Measurements from ENCODE around the gene TUSC1.
"Not testable (repeated sequence)": the region's sequence is repeated elsewhere in the genome, so short reads cannot be mapped to it uniquely, and the experiment has no call there.

Gene TUSC1

DNA sequence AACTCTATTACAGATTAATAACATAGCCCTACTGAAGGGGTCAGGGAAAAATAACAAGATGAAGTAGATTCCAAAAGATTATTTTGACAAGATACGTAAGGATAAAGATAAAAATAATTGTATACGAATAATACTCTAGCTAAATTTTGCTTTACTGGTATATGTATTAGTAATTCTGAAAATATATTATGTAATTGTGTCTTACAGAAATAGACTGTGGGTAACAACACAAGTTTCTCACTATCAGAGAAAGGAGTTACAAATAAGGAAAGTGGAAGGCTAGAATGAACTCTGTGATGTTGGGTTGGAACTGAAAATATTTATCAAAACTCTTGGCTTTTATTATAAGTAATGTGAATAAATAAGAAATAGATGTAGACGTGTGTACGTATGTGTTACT is 26.6 kb upstream of the TUSC1 start:
- DNase-seq = no peak
- Mint-ChIP-seq H3K27me3 (ENCODE audit: low read depth, poor library complexity) (no peaks in the 10 kb centered on the region), H3K4me1 (no peaks in the 10 kb centered on the region)

GRCh38 chr9:25703701-25704357 is 25.6 kb upstream of the TUSC1 start:
- TF ChIP-seq CTCF (IDR thresholded peaks at IDR 0.05) = no peak
- Mint-ChIP-seq H3K4me1 (no peaks in the 10 kb centered on the region), H3K27ac (no peak overlapping the region), H3K9me3 (no peaks in the 10 kb centered on the region), H3K27me3 (ENCODE audit: low read depth, poor library complexity) (no peaks in the 10 kb centered on the region), H3K4me3 (no peak overlapping the region), H3K36me3 (ENCODE audit: low read depth) (no peaks in the 10 kb centered on the region)
- no peak for DNase-seq

More for the DNA sequence above, 26.6 kb upstream of the TUSC1 start:
- Mint-ChIP-seq H3K9me3 (no peaks in the 10 kb centered on the region), H3K4me3 (no peak overlapping the region), H3K36me3 (ENCODE audit: low read depth) (no peaks in the 10 kb centered on the region), H3K27ac (no peak overlapping the region)
- no peak for TF ChIP-seq CTCF (IDR thresholded peaks at IDR 0.05)

DNA sequence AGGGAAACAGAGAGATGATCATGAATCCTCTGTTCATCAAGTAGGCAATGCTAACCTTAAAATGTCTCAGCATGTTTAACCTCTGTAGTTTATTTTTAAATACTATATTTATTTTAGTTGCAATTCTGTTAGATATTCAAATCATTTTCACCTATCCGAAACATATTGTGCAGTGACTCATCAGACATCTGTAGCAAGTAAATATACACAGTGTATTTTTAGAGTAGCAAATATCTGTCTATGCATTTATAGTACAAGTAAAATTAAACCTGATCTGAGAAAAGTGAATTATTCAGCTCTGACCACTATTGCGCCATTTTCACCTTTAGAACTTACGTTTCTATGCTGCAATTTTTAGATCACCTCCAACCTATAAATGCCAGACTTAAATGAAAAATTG is 24.3 kb upstream of the TUSC1 start:
- H3K4me1 Mint-ChIP-seq = no peaks in the 10 kb centered on the region
- no peak overlapping the region for H3K4me3 Mint-ChIP-seq
- TF ChIP-seq CTCF (IDR thresholded peaks at IDR 0.05) = no peak
- H3K27ac Mint-ChIP-seq = no peak overlapping the region
- H3K27me3 Mint-ChIP-seq (ENCODE audit: low read depth, poor library complexity) = no peaks in the 10 kb centered on the region
- no peaks in the 10 kb centered on the region for H3K9me3 Mint-ChIP-seq
- H3K36me3 Mint-ChIP-seq (ENCODE audit: low read depth) = no peaks in the 10 kb centered on the region
- no peak for DNase-seq

- not testable (repeated sequence) for H3K27me3 Mint-ChIP-seq (ENCODE audit: low read depth, poor library complexity); H3K36me3 Mint-ChIP-seq (ENCODE audit: low read depth); H3K4me3 Mint-ChIP-seq; H3K4me1 Mint-ChIP-seq; DNase-seq; H3K9me3 Mint-ChIP-seq; H3K27ac Mint-ChIP-seq
Observed at GRCh38 chr9:25700899-25701298, 22.7 kb upstream of the TUSC1 start.

GRCh38 chr9:25700430-25700829 is 22.2 kb upstream of the TUSC1 start:
- H3K36me3 Mint-ChIP-seq (ENCODE audit: low read depth) = no peaks in the 10 kb centered on the region
- H3K4me3 Mint-ChIP-seq = no peak overlapping the region
- no peak for TF ChIP-seq CTCF (IDR thresholded peaks at IDR 0.05)
- H3K27ac Mint-ChIP-seq = no peak overlapping the region
- peaks cover 2% of the 10 kb centered on the region for H3K4me1 Mint-ChIP-seq
- no peaks in the 10 kb centered on the region for H3K9me3 Mint-ChIP-seq
- no peaks in the 10 kb centered on the region for H3K27me3 Mint-ChIP-seq (ENCODE audit: low read depth, poor library complexity)
- no peak for DNase-seq

DNA sequence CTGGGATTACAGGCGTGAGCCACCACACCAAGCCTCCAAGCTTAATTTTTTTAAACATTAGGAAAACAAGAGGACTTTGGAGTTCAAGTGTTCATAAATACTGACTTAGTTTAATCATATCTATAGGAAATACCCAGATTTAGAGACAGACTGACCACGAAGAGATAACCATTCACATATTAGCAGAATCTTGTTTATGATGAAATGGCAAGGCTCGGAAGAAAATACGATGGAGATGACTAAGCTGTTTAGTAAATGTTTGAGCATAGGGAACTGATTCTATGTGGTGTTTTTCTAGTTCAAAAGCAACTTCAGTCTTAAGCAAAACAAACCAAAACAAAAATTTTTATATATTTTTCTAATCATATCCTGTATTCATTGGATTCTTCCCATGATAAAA is 13.5 kb upstream of the TUSC1 start:
- Mint-ChIP-seq H3K4me1 (peaks cover 14% of the 10 kb centered on the region), H3K4me3 (no peak overlapping the region), H3K27me3 (ENCODE audit: low read depth, poor library complexity) (peaks cover 2% of the 10 kb centered on the region), H3K9me3 (peaks cover 12% of the 10 kb centered on the region), H3K27ac (no peak overlapping the region), H3K36me3 (ENCODE audit: low read depth) (no peaks in the 10 kb centered on the region)
- no peak for TF ChIP-seq CTCF (IDR thresholded peaks at IDR 0.05)
- DNase-seq = no peak

All from nephron progenitor cell (in vitro differentiated cells).